ENCODE data around the gene ELMOD1.

DNA sequence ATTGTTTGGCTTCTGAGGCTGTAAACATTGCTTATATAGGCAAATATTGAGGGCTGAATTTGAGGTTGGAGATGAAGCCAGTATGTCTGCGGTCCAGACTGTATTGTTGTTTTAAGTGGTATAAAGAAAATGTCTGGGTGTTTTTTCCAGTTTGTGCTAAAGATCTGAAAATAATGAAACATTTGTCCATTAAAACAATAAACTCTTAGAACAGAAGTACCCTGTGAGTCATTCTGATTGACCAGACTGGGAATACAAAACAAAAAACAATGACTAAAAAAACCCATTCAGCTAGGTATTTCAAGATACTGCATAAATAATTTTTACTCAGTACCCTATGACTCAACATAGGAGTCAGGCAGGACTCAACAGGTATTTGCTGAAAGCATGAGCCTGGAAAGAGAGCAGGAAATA is 45.8 kb upstream of the ELMOD1 start:
- TF ChIP-seq, protein P1, sequence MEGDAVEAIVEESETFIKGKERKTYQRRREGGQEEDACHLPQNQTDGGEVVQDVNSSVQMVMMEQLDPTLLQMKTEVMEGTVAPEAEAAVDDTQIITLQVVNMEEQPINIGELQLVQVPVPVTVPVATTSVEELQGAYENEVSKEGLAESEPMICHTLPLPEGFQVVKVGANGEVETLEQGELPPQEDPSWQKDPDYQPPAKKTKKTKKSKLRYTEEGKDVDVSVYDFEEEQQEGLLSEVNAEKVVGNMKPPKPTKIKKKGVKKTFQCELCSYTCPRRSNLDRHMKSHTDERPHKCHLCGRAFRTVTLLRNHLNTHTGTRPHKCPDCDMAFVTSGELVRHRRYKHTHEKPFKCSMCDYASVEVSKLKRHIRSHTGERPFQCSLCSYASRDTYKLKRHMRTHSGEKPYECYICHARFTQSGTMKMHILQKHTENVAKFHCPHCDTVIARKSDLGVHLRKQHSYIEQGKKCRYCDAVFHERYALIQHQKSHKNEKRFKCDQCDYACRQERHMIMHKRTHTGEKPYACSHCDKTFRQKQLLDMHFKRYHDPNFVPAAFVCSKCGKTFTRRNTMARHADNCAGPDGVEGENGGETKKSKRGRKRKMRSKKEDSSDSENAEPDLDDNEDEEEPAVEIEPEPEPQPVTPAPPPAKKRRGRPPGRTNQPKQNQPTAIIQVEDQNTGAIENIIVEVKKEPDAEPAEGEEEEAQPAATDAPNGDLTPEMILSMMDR (IDR thresholded peaks at IDR 0.05): no peak
- no peak for TF ChIP-seq EP300 (IDR thresholded peaks at IDR 0.05)

Measured in ovary (tissue), 3 donors.